Karpas-422 (cell line): ENCODE data around the gene SELENOM. TPM values are rescaled to one million over a fixed set of nuclear protein-coding genes. Genes with fewer than 3 reads are reported as not detected.
A peak's percentile ranks its signal among the peaks of the same experiment; 100 is the strongest.

Source experiments
- DNase-seq: peaks from one replicate; pipeline ENCODE4 v3.0.0-alpha.2; 2015
- H2AFZ ChIP-seq: fragments of 200-600 bp; sonication (generic); 2 replicates; pipeline ENCODE4 v1.6.1; 2014; ENCODE audit warnings: antibody characterized with exemption, low read length, mixed read lengths
- H3K27ac ChIP-seq: fragments of 200-600 bp; sonication (generic); 2 replicates; pipeline ENCODE4 v1.5.1; 2014; ENCODE audit warnings: mild to moderate bottlenecking, low read length, moderate library complexity
- H3K27me3 ChIP-seq: fragments of 200-600 bp; sonication (generic); 2 replicates; pipeline ENCODE4 v1.6.1; 2014; ENCODE audit warnings: low read length, mixed read lengths
- H3K36me3 ChIP-seq: fragments of 200-600 bp; sonication (generic); 2 replicates; pipeline ENCODE4 v1.6.1; 2014; ENCODE audit warnings: low read length, mixed read lengths; ENCODE audit not compliant: insufficient read depth
- H3K4me1 ChIP-seq: fragments of 200-600 bp; sonication (generic); 2 replicates; pipeline ENCODE4 v1.6.1; 2014; ENCODE audit warnings: mild to moderate bottlenecking, low read length, mixed read lengths
- H3K4me2 ChIP-seq: fragments of 200-600 bp; sonication (generic); 2 replicates; pipeline ENCODE4 v1.6.1; 2014; ENCODE audit warnings: low read length, low read depth, mild to moderate bottlenecking; ENCODE audit not compliant: poor library complexity, severe bottlenecking
- H3K4me3 ChIP-seq: fragments of 200-600 bp; sonication (generic); 2 replicates; pipeline ENCODE4 v1.5.1; 2014; ENCODE audit warnings: mild to moderate bottlenecking, antibody characterized with exemption, low read length, mixed read lengths
- H3K79me2 ChIP-seq: fragments of 200-600 bp; sonication (generic); 2 replicates; pipeline ENCODE4 v1.6.1; 2014; ENCODE audit warnings: mild to moderate bottlenecking, low read length, mixed read lengths
- H3K9ac ChIP-seq: fragments of 200-600 bp; sonication (generic); 2 replicates; pipeline ENCODE4 v1.6.0; 2014; ENCODE audit warnings: low read length
- H3K9me2 ChIP-seq: fragments of 200-600 bp; sonication (generic), shearing (Covaris generic); replicated peaks from 2 replicates; pipeline ENCODE4 v1.6.0; 2014; ENCODE audit warnings: mild to moderate bottlenecking, low read length, moderate library complexity; ENCODE audit not compliant: insufficient read depth
- H3K9me3 ChIP-seq: fragments of 300-700, 200-600 bp; sonication (generic); 2 replicates; pipeline ENCODE4 v1.6.1; 2014; ENCODE audit warnings: low read length, mixed read lengths
- H4K20me1 ChIP-seq: fragments of 200-600 bp; sonication (generic); 2 replicates; pipeline ENCODE4 v1.6.1; 2014; ENCODE audit warnings: mild to moderate bottlenecking, antibody characterized with exemption, low read length, low read depth; ENCODE audit not compliant: insufficient read depth
- total RNA-seq: library from RNA; depleted of rRNA; stranded (reverse); fragments of >200 nt; shearing (Covaris generic); gene quantifications from 2 replicates; pipeline ENCODE4 v1.2.3, GENCODE V29; 2014; ENCODE audit warnings: low replicate concordance

SELENOM gene
- total RNA-seq, 1 experiment from 2014 or later, result 11.1 TPM

- Histone ChIP-seq H3K9ac (peak overlapping the region; percentile 68), H3K9me2 (no peaks in the 10 kb centered on the region), H3K4me1 (peaks cover 40% of the 10 kb centered on the region), H3K4me2 (peak overlapping the region; percentile 77), H3K9me3 (no peaks in the 10 kb centered on the region), H4K20me1 (0 out of 2 replicates have a peak, but pooled peaks cover 3% of the 10 kb centered on the region), H3K79me2 (no peaks in the 10 kb centered on the region), H3K27me3 (no peaks in the 10 kb centered on the region), H3K27ac (no peak overlapping the region), H2AFZ (peak overlapping the region; percentile 93), H3K4me3 (peak overlapping the region; percentile 64), H3K36me3 (no peaks in the 10 kb centered on the region)
- DNase-seq, result peak; percentile 95
These were observed 19.9 kb upstream of the SELENOM start for GRCh38 chr22:31127181-31127772.

- Histone ChIP-seq H3K27ac (no peak overlapping the region), H2AFZ (peak overlapping the region; percentile 93; the same call in 1 of the 2 replicates), H3K36me3 (no peaks in the 10 kb centered on the region), H4K20me1 (0 out of 2 replicates have a peak, but pooled peaks cover 3% of the 10 kb centered on the region), H3K79me2 (no peaks in the 10 kb centered on the region), H3K4me3 (peak overlapping the region; percentile 64; the same call in 1 of the 2 replicates), H3K4me2 (peak overlapping the region; percentile 77), H3K4me1 (peaks cover 40% of the 10 kb centered on the region), H3K9me3 (no peaks in the 10 kb centered on the region), H3K27me3 (no peaks in the 10 kb centered on the region), H3K9me2 (no peaks in the 10 kb centered on the region), H3K9ac (peak overlapping the region; percentile 68; the same call in 1 of the 2 replicates)
- no peak for DNase-seq
These were observed 19.5 kb upstream of the SELENOM start for GRCh38 chr22:31126869-31127175.

- peak; percentile 61 for DNase-seq
- Histone ChIP-seq H3K9me3 (no peaks in the 10 kb centered on the region), H2AFZ (no peak overlapping the region), H3K27ac (no peak overlapping the region), H3K79me2 (no peaks in the 10 kb centered on the region), H4K20me1 (0 out of 2 replicates have a peak, but pooled peaks cover 3% of the 10 kb centered on the region), H3K4me1 (peaks cover 40% of the 10 kb centered on the region), H3K4me3 (peak overlapping the region; percentile 64; the same call in 1 of the 2 replicates), H3K27me3 (no peaks in the 10 kb centered on the region), H3K9me2 (no peaks in the 10 kb centered on the region), H3K4me2 (no peak overlapping the region), H3K36me3 (no peaks in the 10 kb centered on the region), H3K9ac (no peak overlapping the region)
These were observed 18.9 kb upstream of the SELENOM start for GRCh38 chr22:31126128-31126868.

- no peak overlapping the region for H3K9ac ChIP-seq
- H3K4me1 ChIP-seq, result peaks cover 43% of the 10 kb centered on the region
- H3K4me3 ChIP-seq, result no peak overlapping the region
- 0 out of 2 replicates have a peak, but pooled peaks cover 3% of the 10 kb centered on the region for H4K20me1 ChIP-seq
- no peak for DNase-seq
- no peak overlapping the region for H2AFZ ChIP-seq
- H3K36me3 ChIP-seq, result no peaks in the 10 kb centered on the region
- H3K4me2 ChIP-seq, result no peak overlapping the region
- H3K79me2 ChIP-seq, result no peaks in the 10 kb centered on the region
- H3K9me3 ChIP-seq, result no peaks in the 10 kb centered on the region
- no peak overlapping the region for H3K27ac ChIP-seq
- no peaks in the 10 kb centered on the region for H3K27me3 ChIP-seq
- H3K9me2 ChIP-seq, result no peaks in the 10 kb centered on the region
These were observed 18.3 kb upstream of the SELENOM start for GRCh38 chr22:31125521-31126117.

GRCh38 chr22:31124811-31125465 is 17.6 kb upstream of the SELENOM start:
- H3K27ac ChIP-seq, result no peak overlapping the region
- no peaks in the 10 kb centered on the region for H3K9me2 ChIP-seq
- H3K79me2 ChIP-seq, result no peaks in the 10 kb centered on the region
- H4K20me1 ChIP-seq, result 0 out of 2 replicates have a peak, but pooled peaks cover 6% of the 10 kb centered on the region
- H3K9me3 ChIP-seq, result no peaks in the 10 kb centered on the region
- no peaks in the 10 kb centered on the region for H3K36me3 ChIP-seq
- peaks cover 46% of the 10 kb centered on the region for H3K4me1 ChIP-seq
- H3K27me3 ChIP-seq, result no peaks in the 10 kb centered on the region
- H3K4me2 ChIP-seq, result no peak overlapping the region
- no peak overlapping the region for H3K4me3 ChIP-seq
- H3K9ac ChIP-seq, result no peak overlapping the region
- H2AFZ ChIP-seq, result no peak overlapping the region
- no peak for DNase-seq

- Histone ChIP-seq H2AFZ (no peak overlapping the region), H3K9me2 (no peaks in the 10 kb centered on the region), H3K27ac (no peak overlapping the region), H3K36me3 (no peaks in the 10 kb centered on the region), H4K20me1 (0 out of 2 replicates have a peak, but pooled peaks cover 6% of the 10 kb centered on the region), H3K4me2 (no peak overlapping the region), H3K9me3 (no peaks in the 10 kb centered on the region), H3K79me2 (no peaks in the 10 kb centered on the region), H3K4me1 (peaks cover 46% of the 10 kb centered on the region), H3K9ac (no peak overlapping the region), H3K27me3 (no peaks in the 10 kb centered on the region), H3K4me3 (no peak overlapping the region)
- DNase-seq, result no peak
These were observed 16.9 kb upstream of the SELENOM start for GRCh38 chr22:31124290-31124689.

GRCh38 chr22:31123292-31123602 is 15.9 kb upstream of the SELENOM start:
- no peak overlapping the region for H3K9ac ChIP-seq
- H3K79me2 ChIP-seq, result no peaks in the 10 kb centered on the region
- no peaks in the 10 kb centered on the region for H3K36me3 ChIP-seq
- peaks cover 42% of the 10 kb centered on the region for H3K4me1 ChIP-seq
- no peak for DNase-seq
- no peak overlapping the region for H2AFZ ChIP-seq
- no peak overlapping the region for H3K4me3 ChIP-seq
- H4K20me1 ChIP-seq, result 0 out of 2 replicates have a peak, but pooled peaks cover 6% of the 10 kb centered on the region
- H3K9me2 ChIP-seq, result no peaks in the 10 kb centered on the region
- no peaks in the 10 kb centered on the region for H3K27me3 ChIP-seq
- no peak overlapping the region for H3K4me2 ChIP-seq
- H3K9me3 ChIP-seq, result no peaks in the 10 kb centered on the region
- no peak overlapping the region for H3K27ac ChIP-seq
